Ovary (tissue), 3 donors: ENCODE measurements around the gene MKNK2.

Experiments used
- CTCF ChIP-seq, 3 donors: fragments of 450-650 bp in 2 of 3; fragments of 200-600 bp in 1 of 3; IDR thresholded peaks; one replicate each; pipeline versions ENCODE4 v1.5.1 to v1.8.0; 2016 to 2022; ENCODE audit warnings: antibody characterized with exemption in 3 of 3, mild to moderate bottlenecking in 1 of 3
- EP300 ChIP-seq: sonication (generic); formaldehyde crosslinking; IDR thresholded peaks from one replicate; pipeline ENCODE4 v1.6.1; 2017; ENCODE audit warnings: antibody characterized with exemption
- POLR2A ChIP-seq: fragments of 450-650 bp; IDR thresholded peaks from one replicate; pipeline ENCODE4 v1.6.1; 2017; ENCODE audit warnings: antibody characterized with exemption, mild to moderate bottlenecking, moderate library complexity
- donor health status: DM: no; HTN: no; CAD: no.

DNA sequence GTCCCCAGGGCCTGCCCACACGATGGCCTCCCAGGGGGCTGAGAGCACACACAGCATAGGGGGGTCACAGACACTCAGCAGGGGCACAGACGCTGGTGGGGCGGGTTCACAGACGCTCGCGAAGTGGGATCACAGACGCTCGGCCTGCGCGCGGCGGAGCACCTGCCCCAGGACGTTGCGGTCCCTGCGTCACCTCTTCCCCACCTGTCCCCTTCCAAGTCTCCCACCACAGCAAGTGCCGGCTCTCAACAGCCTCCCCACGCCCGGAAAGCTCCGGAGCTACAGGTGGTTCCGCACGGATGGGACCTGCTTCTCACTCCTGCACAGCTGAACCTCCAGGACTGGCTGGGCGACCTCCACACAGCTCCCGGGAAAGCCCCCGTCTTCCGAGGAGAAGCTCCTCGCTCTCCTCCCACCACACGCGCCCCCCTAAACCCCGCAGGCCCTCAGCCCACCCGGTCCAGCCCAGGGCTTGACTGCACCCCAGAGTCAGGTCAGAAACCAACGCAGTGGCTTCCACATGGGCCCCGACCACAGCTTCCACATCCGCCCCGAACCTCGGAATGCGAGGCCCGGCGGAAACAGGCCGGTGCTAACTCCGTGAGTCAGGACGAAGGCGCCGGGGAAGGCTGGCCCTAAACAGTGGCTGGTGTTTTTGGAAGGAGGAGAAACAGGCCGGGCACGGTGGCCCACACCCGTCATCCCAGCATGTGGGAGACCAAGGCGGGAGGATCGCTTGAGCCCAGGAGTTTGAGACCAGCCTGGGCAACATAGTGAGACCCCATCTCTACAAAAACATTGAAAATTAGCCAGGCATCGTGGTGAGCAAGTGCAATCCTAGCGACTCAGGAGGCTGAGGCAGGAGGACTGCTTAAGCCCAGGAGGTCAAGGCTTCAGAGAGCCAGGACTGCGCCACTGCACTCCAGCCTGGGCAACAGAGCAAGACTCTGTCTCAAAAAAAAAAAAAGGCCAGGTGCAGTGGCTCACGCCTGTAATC lies 52.0 kb downstream of the MKNK2 start:
- TF ChIP-seq CTCF (IDR thresholded peaks at IDR 0.05) (no peak), EP300 (no peak), POLR2A (no peak)
